Activated T-helper 1 cell treated with anti-CD3 and anti-CD28 coated beads, Interleukin-12 subunit alpha, Interleukin-12 subunit beta, Interleukin-2, Interleukin-4 antibody, amounts not matched to agents 30 ng/mL and 10 ng/mL and 1 ng/mL, durations not matched to agents 14 hours and 24 hours and 36 hours (primary cell): ENCODE results near the gene TMEM125. TPM values are rescaled to one million over a fixed set of nuclear protein-coding genes. Genes with fewer than 3 reads are reported as not detected.

Experiments used
- DNase-seq: peaks from one replicate; pipeline ENCODE4 v3.0.0; 2021; ENCODE audit warnings: low spot score
- H3K27ac Mint-ChIP-seq: one replicate; pipeline ENCODE4 v1.8.0; 2021; ENCODE audit warnings: mild to moderate bottlenecking, mixed read lengths
- H3K27me3 Mint-ChIP-seq: one replicate; pipeline ENCODE4 v1.8.0; 2022; ENCODE audit warnings: mild to moderate bottlenecking, moderate library complexity, mixed read lengths; ENCODE audit not compliant: insufficient read depth
- H3K36me3 Mint-ChIP-seq: one replicate; pipeline ENCODE4 v1.8.0; 2021; ENCODE audit warnings: low read depth, mixed read lengths
- H3K4me1 Mint-ChIP-seq: one replicate; pipeline ENCODE4 v1.8.0; 2021; ENCODE audit warnings: low read depth, mixed read lengths
- H3K4me3 Mint-ChIP-seq: one replicate; pipeline ENCODE4 v1.8.0; 2021; ENCODE audit warnings: mild to moderate bottlenecking, moderate library complexity, mixed read lengths
- H3K9me3 Mint-ChIP-seq: one replicate; pipeline ENCODE4 v1.8.0; 2021; ENCODE audit warnings: mixed read lengths
- intact Hi-C: fragments of 100-400 bp; cut with micrococcal nuclease; formaldehyde crosslinking; loops from one replicate; pipeline ENCODE4 v1.15.1; 2024
- total RNA-seq: library from RNA; stranded (reverse); gene quantifications from 2 replicates; pipeline ENCODE4 v1.2.3, GENCODE V29; 2022

TMEM125 gene
- total RNA-seq, 1 donor from 2014 or later, result not detected

GRCh38 chr1:43253173-43253572 is 16.6 kb upstream of the TMEM125 start:
- H3K9me3 Mint-ChIP-seq, result peaks cover 3% of the 10 kb centered on the region
- H3K27me3 Mint-ChIP-seq, result peaks cover 16% of the 10 kb centered on the region
- H3K27ac Mint-ChIP-seq, result no peak overlapping the region
- intact Hi-C loops, result no loop called here
- no peaks in the 10 kb centered on the region for H3K4me1 Mint-ChIP-seq
- H3K4me3 Mint-ChIP-seq, result no peak overlapping the region
- DNase-seq, result no peak
- H3K36me3 Mint-ChIP-seq, result peaks cover 2% of the 10 kb centered on the region

- no peaks in the 10 kb centered on the region for H3K4me1 Mint-ChIP-seq
- intact Hi-C loops, result no loop called here
- no peak overlapping the region for H3K4me3 Mint-ChIP-seq
- no peak for DNase-seq
- peaks cover 16% of the 10 kb centered on the region for H3K27me3 Mint-ChIP-seq
- H3K9me3 Mint-ChIP-seq, result peaks cover 10% of the 10 kb centered on the region
- H3K36me3 Mint-ChIP-seq, result peaks cover 2% of the 10 kb centered on the region
- H3K27ac Mint-ChIP-seq, result no peak overlapping the region
Observed at GRCh38 chr1:43253876-43254275, 15.9 kb upstream of the TMEM125 start.

- peaks cover 2% of the 10 kb centered on the region for H3K36me3 Mint-ChIP-seq
- peaks cover 14% of the 10 kb centered on the region for H3K9me3 Mint-ChIP-seq
- peaks cover 16% of the 10 kb centered on the region for H3K27me3 Mint-ChIP-seq
- intact Hi-C loops, result no loop called here
- no peak overlapping the region for H3K4me3 Mint-ChIP-seq
- no peak for DNase-seq
- H3K27ac Mint-ChIP-seq, result no peak overlapping the region
- H3K4me1 Mint-ChIP-seq, result no peaks in the 10 kb centered on the region
Observed at GRCh38 chr1:43255438-43256210, 14.2 kb upstream of the TMEM125 start.

GRCh38 chr1:43256675-43257570 is 12.9 kb upstream of the TMEM125 start:
- Mint-ChIP-seq H3K36me3 (peaks cover 2% of the 10 kb centered on the region), H3K4me1 (no peaks in the 10 kb centered on the region), H3K27me3 (peaks cover 11% of the 10 kb centered on the region), H3K4me3 (no peak overlapping the region), H3K27ac (no peak overlapping the region), H3K9me3 (peaks cover 17% of the 10 kb centered on the region)
- intact Hi-C loops, result no loop called here
- DNase-seq, result no peak

GRCh38 chr1:43258370-43258769 is 11.4 kb upstream of the TMEM125 start:
- Mint-ChIP-seq H3K36me3 (peaks cover 2% of the 10 kb centered on the region), H3K27ac (no peak overlapping the region), H3K27me3 (peaks cover 1% of the 10 kb centered on the region), H3K9me3 (peaks cover 27% of the 10 kb centered on the region), H3K4me1 (no peaks in the 10 kb centered on the region), H3K4me3 (no peak overlapping the region)
- DNase-seq, result no peak
- intact Hi-C loops, result no loop called here

GRCh38 chr1:43265431-43265830 is 4.4 kb upstream of the TMEM125 start:
- intact Hi-C loops, result no loop called here

GRCh38 chr1:43266881-43267280 is 2.9 kb upstream of the TMEM125 start:
- intact Hi-C loops, result no loop called here
- Mint-ChIP-seq H3K27me3 (peaks cover 20% of the 10 kb centered on the region), H3K4me3 (no peak overlapping the region), H3K9me3 (peaks cover 17% of the 10 kb centered on the region), H3K27ac (no peak overlapping the region), H3K36me3 (peaks cover 2% of the 10 kb centered on the region), H3K4me1 (peaks cover 15% of the 10 kb centered on the region)
- DNase-seq, result no peak

More at GRCh38 chr1:43265431-43265830, 4.4 kb upstream of the TMEM125 start:
- peaks cover under 1% of the 10 kb centered on the region for H3K4me1 Mint-ChIP-seq
- H3K27me3 Mint-ChIP-seq, result peaks cover 15% of the 10 kb centered on the region
- H3K9me3 Mint-ChIP-seq, result peaks cover 20% of the 10 kb centered on the region
- H3K4me3 Mint-ChIP-seq, result no peak overlapping the region
- H3K36me3 Mint-ChIP-seq, result peaks cover 2% of the 10 kb centered on the region
- no peak for DNase-seq
- no peak overlapping the region for H3K27ac Mint-ChIP-seq

GRCh38 chr1:43267291-43267805 is 2.4 kb upstream of the TMEM125 start:
- H3K27me3 Mint-ChIP-seq, result peaks cover 21% of the 10 kb centered on the region
- H3K36me3 Mint-ChIP-seq, result peaks cover 2% of the 10 kb centered on the region
- no peak overlapping the region for H3K27ac Mint-ChIP-seq
- peaks cover 13% of the 10 kb centered on the region for H3K9me3 Mint-ChIP-seq
- H3K4me1 Mint-ChIP-seq, result peaks cover 18% of the 10 kb centered on the region
- no peak for DNase-seq
- intact Hi-C loops, result no loop called here
- no peak overlapping the region for H3K4me3 Mint-ChIP-seq

GRCh38 chr1:43267818-43268425 is 1.9 kb upstream of the TMEM125 start:
- intact Hi-C loops, result no loop called here
- Mint-ChIP-seq H3K4me3 (no peak overlapping the region), H3K36me3 (peaks cover 2% of the 10 kb centered on the region), H3K27ac (no peak overlapping the region), H3K27me3 (peaks cover 19% of the 10 kb centered on the region), H3K4me1 (peaks cover 18% of the 10 kb centered on the region), H3K9me3 (peaks cover 7% of the 10 kb centered on the region)
- DNase-seq, result no peak

- no peak overlapping the region for H3K4me3 Mint-ChIP-seq
- DNase-seq, result no peak
- H3K9me3 Mint-ChIP-seq, result peaks cover 5% of the 10 kb centered on the region
- peaks cover 5% of the 10 kb centered on the region for H3K36me3 Mint-ChIP-seq
- peaks cover 30% of the 10 kb centered on the region for H3K4me1 Mint-ChIP-seq
- intact Hi-C loops, result loop anchor here (5.0 kb wide), 1 partner anchor 97 kb away; the partner anchor contains the start of gene ELOVL1
- H3K27me3 Mint-ChIP-seq, result peaks cover 17% of the 10 kb centered on the region
- H3K27ac Mint-ChIP-seq, result no peak overlapping the region
Observed at GRCh38 chr1:43270421-43271095, 775 bp downstream of the TMEM125 start.

- H3K4me1 Mint-ChIP-seq, result peaks cover 30% of the 10 kb centered on the region
- peak overlapping the region; percentile 29 for H3K27ac Mint-ChIP-seq
- no peak overlapping the region for H3K4me3 Mint-ChIP-seq
- H3K36me3 Mint-ChIP-seq, result peaks cover 5% of the 10 kb centered on the region
- peaks cover 14% of the 10 kb centered on the region for H3K27me3 Mint-ChIP-seq
- intact Hi-C loops, result loop anchor here (5.0 kb wide), 1 partner anchor 96 kb away; the partner anchor contains the start of gene ELOVL1
- DNase-seq, result no peak
- peaks cover 5% of the 10 kb centered on the region for H3K9me3 Mint-ChIP-seq
Observed at GRCh38 chr1:43271186-43272118, 1.7 kb downstream of the TMEM125 start.
